GM12891 (cell line): ENCODE data around the gene DHRS13.

Experiments used
- POLR2A ChIP-seq: IDR thresholded peaks from 2 replicates; pipeline ENCODE4 v1.6.1; 2011; ENCODE audit warnings: low read depth, low read length, control low read depth
- POLR2AphosphoS5 ChIP-seq: IDR thresholded peaks from 2 replicates; pipeline ENCODE4 v1.6.1; 2011; ENCODE audit warnings: low read depth, low read length, control low read depth
- SPI1 ChIP-seq: IDR thresholded peaks from 2 replicates; pipeline ENCODE4 v1.6.1; 2011; ENCODE audit warnings: low read depth, low read length, control low read depth
- TAF1 ChIP-seq: IDR thresholded peaks from 2 replicates; pipeline ENCODE4 v1.6.1; 2011; ENCODE audit warnings: low read depth, low read length, control low read depth

GRCh38 chr17:28882154-28882895 lies 20.6 kb downstream of the DHRS13 start:
- TF ChIP-seq POLR2A (no peak), POLR2AphosphoS5 (no peak), TAF1 (no peak), SPI1 (no peak)
